Chondrocyte (in vitro differentiated cells): ENCODE measurements around the gene SMIM10L2A. TPM values are rescaled to one million over a fixed set of nuclear protein-coding genes. Genes with fewer than 3 reads are reported as not detected.

Source experiments
- DNase-seq: peaks from one replicate; pipeline ENCODE4 v3.0.0; 2021; ENCODE audit warnings: mixed read lengths, low spot score
- H3K27ac Mint-ChIP-seq: one replicate; pipeline ENCODE4 v1.8.0; 2021; ENCODE audit warnings: mild to moderate bottlenecking, moderate library complexity, mixed read lengths; ENCODE audit not compliant: unreplicated experiment
- H3K27me3 Mint-ChIP-seq: 2 replicates; pipeline ENCODE4 v1.8.0; 2021; ENCODE audit warnings: low read depth, mixed read lengths
- H3K36me3 Mint-ChIP-seq: 2 replicates; pipeline ENCODE4 v1.8.0; 2021; ENCODE audit warnings: low read depth, mixed read lengths
- H3K4me1 Mint-ChIP-seq: 2 replicates; pipeline ENCODE4 v1.8.0; 2021; ENCODE audit warnings: low read depth, mild to moderate bottlenecking, mixed read lengths
- H3K4me3 Mint-ChIP-seq: one replicate; pipeline ENCODE4 v1.8.0; 2021; ENCODE audit warnings: mild to moderate bottlenecking, moderate library complexity, mixed read lengths; ENCODE audit not compliant: unreplicated experiment
- H3K9me3 Mint-ChIP-seq: 2 replicates; pipeline ENCODE4 v1.8.0; 2021; ENCODE audit warnings: low read depth, mixed read lengths
- CTCF ChIP-seq: fragments of 200-600 bp; sonication (generic); IDR thresholded peaks from 2 replicates; pipeline ENCODE4 v1.5.0; 2021; ENCODE audit warnings: antibody characterized with exemption, mild to moderate bottlenecking, moderate library complexity
- total RNA-seq: library from RNA; stranded (reverse); gene quantifications from 3 replicates; pipeline ENCODE4 v1.2.1, GENCODE V29; 2021

SMIM10L2A gene
- total RNA-seq, 1 donor from 2014 or later: 0.40 TPM

- no peak for TF ChIP-seq CTCF
- Mint-ChIP-seq H3K4me1 (no peaks in the 10 kb centered on the region), H3K4me3 (no peak overlapping the region), H3K36me3 (no peaks in the 10 kb centered on the region), H3K27me3 (peaks cover 5% of the 10 kb centered on the region), H3K9me3 (peaks cover 11% of the 10 kb centered on the region), H3K27ac (no peak overlapping the region)
- DNase-seq: no peak
Observed at GRCh38 chrX:135431886-135432285, 10.1 kb downstream of the SMIM10L2A start.

GRCh38 chrX:135432453-135432852 is 10.7 kb downstream of the SMIM10L2A start:
- no peaks in the 10 kb centered on the region for H3K4me1 Mint-ChIP-seq
- DNase-seq: no peak
- no peaks in the 10 kb centered on the region for H3K36me3 Mint-ChIP-seq
- no peak overlapping the region for H3K4me3 Mint-ChIP-seq
- no peak overlapping the region for H3K27ac Mint-ChIP-seq
- H3K9me3 Mint-ChIP-seq: peaks cover 11% of the 10 kb centered on the region
- peaks cover 5% of the 10 kb centered on the region for H3K27me3 Mint-ChIP-seq
- TF ChIP-seq CTCF: no peak

GRCh38 chrX:135432881-135433521 is 11.3 kb downstream of the SMIM10L2A start:
- Mint-ChIP-seq H3K36me3 (no peaks in the 10 kb centered on the region), H3K27me3 (peaks cover 5% of the 10 kb centered on the region), H3K4me3 (no peak overlapping the region), H3K4me1 (no peaks in the 10 kb centered on the region), H3K27ac (no peak overlapping the region), H3K9me3 (peaks cover 11% of the 10 kb centered on the region)
- TF ChIP-seq CTCF: no peak
- peak; percentile 80 for DNase-seq

GRCh38 chrX:135433531-135434257 is 11.9 kb downstream of the SMIM10L2A start:
- H3K27ac Mint-ChIP-seq: no peak overlapping the region
- no peak for TF ChIP-seq CTCF
- peak; percentile 82 for DNase-seq
- no peak overlapping the region for H3K4me3 Mint-ChIP-seq
- peaks cover 11% of the 10 kb centered on the region for H3K9me3 Mint-ChIP-seq
- H3K4me1 Mint-ChIP-seq: no peaks in the 10 kb centered on the region
- H3K36me3 Mint-ChIP-seq: no peaks in the 10 kb centered on the region
- H3K27me3 Mint-ChIP-seq: peaks cover 5% of the 10 kb centered on the region

GRCh38 chrX:135434258-135435138 is 12.8 kb downstream of the SMIM10L2A start:
- Mint-ChIP-seq H3K36me3 (no peaks in the 10 kb centered on the region), H3K4me3 (no peak overlapping the region), H3K27ac (no peak overlapping the region), H3K4me1 (no peaks in the 10 kb centered on the region), H3K9me3 (peaks cover 11% of the 10 kb centered on the region), H3K27me3 (peaks cover 5% of the 10 kb centered on the region)
- no peak for TF ChIP-seq CTCF
- peak; percentile 90 for DNase-seq
